ENCODE results near the gene STYXL2.

The STYXL2 gene

DNA sequence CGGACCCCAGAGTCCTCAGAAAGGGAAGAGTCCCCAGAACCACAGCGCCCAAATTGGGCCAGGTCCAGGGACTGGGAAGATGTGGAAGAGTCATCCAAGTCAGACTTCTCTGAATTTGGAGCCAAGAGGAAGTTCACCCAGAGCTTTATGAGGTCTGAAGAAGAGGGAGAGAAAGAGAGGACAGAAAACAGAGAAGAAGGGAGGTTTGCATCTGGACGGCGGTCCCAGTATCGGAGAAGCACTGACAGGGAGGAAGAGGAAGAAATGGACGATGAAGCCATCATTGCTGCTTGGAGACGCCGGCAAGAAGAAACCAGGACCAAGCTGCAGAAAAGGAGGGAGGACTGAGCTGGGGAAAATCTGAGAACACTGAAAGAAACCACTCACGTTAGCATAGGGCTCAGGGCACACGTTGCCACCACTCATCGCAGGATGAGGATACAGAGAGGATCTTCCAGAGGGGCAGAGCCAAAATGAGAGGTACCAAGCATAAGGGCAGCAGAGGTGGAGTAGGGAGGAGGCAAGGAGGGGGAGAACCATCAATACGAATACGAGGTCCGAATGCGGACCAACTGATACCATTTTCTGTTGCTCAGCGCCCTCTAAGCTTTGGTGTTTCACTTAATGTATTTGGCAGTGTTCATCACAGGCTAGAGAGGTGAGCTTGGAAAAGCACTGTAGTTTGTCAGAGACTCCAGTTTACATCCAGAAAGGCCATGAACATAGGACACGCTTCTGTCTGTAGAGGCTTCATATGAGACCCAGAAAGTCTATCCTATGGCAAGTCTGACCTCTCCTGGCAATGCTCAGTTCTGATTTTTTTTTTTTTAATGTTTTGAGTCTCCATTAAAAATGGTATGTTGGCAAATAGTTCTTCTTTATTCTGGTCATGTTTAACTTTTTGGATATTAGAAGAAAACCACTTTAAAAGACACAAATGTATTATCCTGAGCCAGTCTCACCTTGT is 34.7 kb downstream of the STYXL2 start:
- in situ Hi-C loops (cut with HindIII; ENCODE audit: low sequenced_read_pairs), result no loop called here

DNA sequence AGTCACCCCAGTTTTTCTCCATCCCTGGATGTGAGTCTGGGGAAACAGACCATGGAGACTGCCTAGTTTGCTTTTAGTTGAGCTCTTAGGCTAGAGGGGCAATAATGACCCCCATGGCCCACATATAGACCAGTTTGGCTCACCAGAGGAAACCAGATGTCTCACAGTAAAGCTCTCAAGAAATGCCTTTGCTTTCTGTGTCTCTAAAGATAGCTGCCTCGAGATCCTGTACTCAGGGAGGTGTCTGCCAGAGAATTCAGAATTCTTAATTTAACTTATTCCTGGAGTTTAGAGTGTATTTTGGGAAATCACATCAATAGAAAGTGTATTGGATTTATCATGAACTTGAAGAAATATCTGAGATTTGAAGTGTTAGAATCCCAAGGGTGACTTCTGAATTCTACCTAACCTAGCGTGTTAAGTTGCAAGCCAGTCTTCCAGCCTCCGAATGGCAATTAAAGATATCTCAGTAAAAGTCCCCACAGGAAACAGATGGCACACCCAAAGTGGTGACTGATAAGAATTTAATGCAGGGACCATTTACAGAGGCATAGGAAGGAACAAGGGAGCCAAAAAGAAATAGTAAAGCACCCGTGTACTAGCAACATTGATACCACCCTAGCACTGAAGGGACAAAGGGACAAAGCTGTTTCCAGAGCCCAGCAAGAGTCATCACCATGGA is 37.1 kb downstream of the STYXL2 start:
- in situ Hi-C loops (cut with HindIII; ENCODE audit: low sequenced_read_pairs), result no loop called here

DNA sequence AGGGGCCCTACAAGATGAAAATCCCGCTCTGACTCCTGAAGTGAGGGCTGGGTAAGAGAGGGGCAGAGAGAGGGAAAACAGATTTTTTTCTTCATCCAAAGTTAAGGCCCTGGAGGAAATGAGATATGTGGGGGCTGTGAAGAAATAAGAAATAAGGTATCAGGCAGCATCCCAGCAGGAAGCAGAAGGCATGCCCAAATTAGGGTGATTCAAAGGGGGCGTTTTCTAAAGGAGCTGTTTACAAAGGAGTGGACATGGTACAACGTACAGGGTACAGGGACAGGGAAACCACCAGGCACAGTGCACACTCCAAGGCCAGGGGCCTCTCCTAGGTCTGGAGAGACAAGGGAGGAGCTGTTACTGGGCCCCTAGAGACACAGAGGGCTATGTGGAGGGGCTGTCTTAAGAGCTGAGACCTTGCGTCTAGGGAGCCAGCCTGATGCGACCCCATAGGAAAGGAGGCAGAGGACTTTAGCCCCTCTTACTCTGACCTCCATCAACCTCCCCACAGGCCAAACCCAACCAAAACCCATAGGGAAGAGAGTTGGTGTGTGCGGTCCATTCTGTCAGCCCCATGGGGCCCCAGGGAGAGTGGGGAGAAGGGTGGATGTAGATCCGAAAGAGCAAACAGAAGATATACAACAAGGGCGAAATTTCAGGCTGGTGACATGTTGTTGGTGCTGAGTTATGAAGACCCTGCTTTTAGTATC is 38.6 kb downstream of the STYXL2 start:
- in situ Hi-C loops (cut with HindIII; ENCODE audit: low sequenced_read_pairs), result no loop called here

DNA sequence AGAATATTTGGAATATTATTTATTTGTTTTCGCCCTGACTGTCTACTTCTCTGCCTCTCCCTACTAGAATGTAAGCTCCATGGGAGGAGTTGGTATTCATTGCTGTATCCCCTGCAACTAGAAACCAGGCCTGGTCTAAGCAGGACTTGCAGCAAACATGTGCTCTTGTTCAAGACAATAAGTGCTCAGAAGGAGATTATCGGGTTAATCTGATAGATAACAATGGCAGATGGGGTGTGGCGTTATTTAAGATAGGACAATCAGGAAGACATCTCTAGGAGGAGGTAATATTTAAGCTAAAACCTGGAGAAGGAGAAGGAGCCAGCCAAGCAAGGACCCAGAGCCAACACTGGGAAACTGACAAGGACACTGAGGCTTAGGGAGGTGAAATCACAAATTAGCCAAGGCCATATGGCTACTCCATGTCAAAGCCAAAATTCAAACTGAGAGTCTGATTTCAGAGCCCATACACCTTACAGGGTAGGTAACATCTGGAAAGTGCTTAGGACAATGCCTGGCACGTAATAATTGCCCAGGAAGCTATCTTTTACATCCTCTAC is 41.5 kb downstream of the STYXL2 start:
- in situ Hi-C loops (cut with HindIII; ENCODE audit: low sequenced_read_pairs), result no loop called here

DNA sequence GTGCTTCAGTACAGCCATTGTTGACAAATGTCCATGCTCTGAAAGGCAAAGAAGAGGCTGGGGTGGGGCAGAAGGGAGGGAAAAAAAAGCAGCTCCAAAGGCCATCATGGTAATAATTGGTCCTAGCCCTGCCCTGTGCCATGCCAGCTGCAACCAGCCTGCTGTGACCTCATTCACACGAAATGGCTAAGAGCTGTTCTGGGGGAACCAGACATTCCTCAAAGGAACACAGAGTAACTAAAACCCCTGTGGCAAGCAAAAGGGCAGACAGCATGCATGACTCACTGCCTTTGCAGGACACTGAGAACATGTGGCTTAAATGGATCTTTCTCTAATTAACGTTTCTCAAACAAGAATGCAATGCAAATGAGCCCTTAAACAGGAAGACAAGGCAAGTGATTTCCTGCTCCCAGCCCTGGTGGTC is 42.3 kb downstream of the STYXL2 start:
- in situ Hi-C loops (cut with HindIII; ENCODE audit: low sequenced_read_pairs), result no loop called here

DNA sequence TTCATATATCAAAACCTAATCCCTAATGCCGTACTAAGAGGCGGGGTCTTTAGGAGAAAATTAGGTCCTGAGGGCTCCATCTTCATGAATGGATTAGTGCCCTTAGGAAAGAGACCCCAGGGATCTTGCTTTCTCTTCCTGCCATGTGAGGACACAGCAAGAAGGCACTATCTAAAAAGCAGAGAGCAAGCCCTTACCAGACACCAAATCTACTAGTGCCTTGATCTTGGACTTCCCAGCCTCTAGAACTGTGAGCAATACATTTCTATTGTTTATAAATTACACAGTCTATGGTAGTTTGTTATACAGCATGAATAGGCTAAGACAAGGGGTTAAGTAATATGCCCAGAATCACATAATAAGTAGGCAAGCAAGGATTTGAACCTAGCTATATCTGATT is 42.9 kb downstream of the STYXL2 start:
- in situ Hi-C loops (cut with HindIII; ENCODE audit: low sequenced_read_pairs), result no loop called here

DNA sequence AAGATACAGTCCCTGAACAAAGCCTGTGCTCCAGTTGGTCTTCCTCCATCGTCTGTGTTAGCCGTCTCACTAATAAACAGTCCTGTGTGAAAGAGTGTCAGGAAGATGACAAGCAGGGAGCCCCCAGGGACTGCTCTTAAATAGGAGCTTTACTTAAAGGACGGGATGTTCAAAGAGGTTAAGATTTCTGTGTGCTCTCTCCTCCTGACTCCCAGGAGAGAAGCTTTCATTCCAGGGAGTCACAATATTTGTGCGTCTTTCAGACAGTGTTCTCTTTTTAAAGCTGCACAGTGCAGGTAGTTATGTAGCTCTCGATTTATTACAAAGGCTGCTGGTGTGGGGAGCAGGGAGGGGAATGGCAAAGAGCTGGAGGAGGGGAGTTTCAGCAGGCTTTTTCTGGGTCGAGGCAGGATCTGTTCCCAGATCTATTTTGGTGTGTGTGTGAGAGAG is 43.5 kb downstream of the STYXL2 start:
- in situ Hi-C loops (cut with HindIII; ENCODE audit: low sequenced_read_pairs), result no loop called here

DNA sequence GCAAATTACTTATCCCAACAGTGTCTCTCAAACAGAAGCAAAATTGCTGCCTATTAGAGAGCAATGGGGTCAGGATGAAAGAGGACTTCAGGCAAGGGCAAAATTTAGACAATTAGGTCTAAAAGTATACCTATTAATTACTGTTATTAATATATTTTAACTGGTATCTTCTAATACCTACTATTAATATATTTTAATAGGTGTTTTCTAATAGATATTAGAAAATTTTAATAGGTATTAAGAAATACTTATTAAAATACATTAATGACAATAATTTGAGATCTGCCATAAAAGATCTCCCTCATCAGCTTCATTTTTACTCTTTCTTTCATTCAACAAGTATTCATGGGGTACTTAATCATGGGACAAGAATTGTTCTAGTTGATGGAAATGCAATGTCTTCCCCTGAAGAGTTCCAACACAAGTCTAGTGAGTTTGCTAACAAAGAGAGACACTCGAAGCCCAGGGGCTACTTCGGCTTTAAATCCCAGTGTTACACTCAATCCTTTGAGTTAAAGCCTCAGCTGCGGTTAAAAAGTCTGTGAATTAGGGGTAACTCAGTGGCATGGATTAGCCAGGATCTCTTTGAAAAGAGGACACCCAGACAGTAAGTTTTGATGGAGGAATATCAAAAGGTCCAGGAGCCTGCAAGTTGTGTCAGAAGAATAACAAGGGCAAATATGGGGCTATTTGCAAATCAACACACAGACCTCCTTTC is 44.1 kb downstream of the STYXL2 start:
- in situ Hi-C loops (cut with HindIII; ENCODE audit: low sequenced_read_pairs), result no loop called here

DNA sequence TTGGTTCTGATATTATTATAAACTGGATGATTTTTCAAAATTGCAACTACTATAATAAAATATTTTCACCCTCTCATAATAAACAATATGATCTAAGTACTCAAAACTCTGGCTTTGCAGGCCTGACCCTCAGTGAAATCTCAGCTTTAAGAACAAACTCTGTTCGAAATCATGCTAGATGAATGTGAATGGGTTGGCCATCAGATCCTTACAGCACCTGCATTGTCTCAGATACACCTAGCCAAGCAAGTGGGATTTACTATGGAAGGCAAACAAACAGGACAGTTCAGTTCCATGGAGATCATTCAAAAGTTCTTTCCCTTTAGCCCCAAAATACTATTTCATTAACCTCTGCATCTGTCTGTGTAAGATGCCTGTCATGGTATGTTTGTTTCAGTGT is 44.8 kb downstream of the STYXL2 start:
- in situ Hi-C loops (cut with HindIII; ENCODE audit: low sequenced_read_pairs), result no loop called here

DNA sequence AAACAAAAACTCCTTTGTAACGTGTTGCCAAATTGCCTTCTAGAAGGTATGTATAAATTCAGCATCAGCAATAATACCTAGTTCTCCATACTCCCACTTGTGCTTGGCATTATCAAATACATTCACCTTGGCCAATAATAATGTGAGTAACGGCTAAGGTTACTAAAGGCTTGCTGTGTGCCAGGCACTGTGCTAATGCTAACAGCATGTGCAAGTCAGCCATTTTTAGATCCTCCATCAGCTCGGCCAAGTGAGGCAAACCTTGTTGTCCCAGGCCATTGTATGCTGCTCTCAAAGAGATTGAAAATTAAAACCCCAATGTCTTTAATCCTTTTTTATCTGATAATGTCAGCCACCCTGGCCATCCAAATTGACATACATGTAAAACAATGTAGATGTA is 48.1 kb downstream of the STYXL2 start:
- in situ Hi-C loops (cut with HindIII; ENCODE audit: low sequenced_read_pairs), result no loop called here

Data from endothelial cell of hepatic sinusoid (primary cell).